ENCODE measurements around the gene CEND1. TPM values are rescaled to one million over a fixed set of nuclear protein-coding genes. Genes with fewer than 3 reads are reported as not detected.
A peak's percentile ranks its signal among the peaks of the same experiment; 100 is the strongest.
"Not testable (repeated sequence)": the region's sequence is repeated elsewhere in the genome, so short reads cannot be mapped to it uniquely, and the experiment has no call there.

Gene CEND1
- total RNA-seq, 2 donors from 2014 or later: 0.95 to 3.4 TPM

GRCh38 chr11:749731-750130, 40.2 kb downstream of the CEND1 start:
- DNase-seq (ENCODE audit: low spot score): no peak
- peak overlapping the region; percentile 37 to 58 for H3K27ac Mint-ChIP-seq
- H3K4me3 Mint-ChIP-seq: peak overlapping the region; percentile 59
- no peaks in the 10 kb centered on the region for H3K36me3 Mint-ChIP-seq
- no peaks in the 10 kb centered on the region for H3K27me3 Mint-ChIP-seq
- H3K9me3 Mint-ChIP-seq: no peaks in the 10 kb centered on the region
- no peak for ATAC-seq
- peaks cover 0 to 8% of the 10 kb centered on the region in 2 donors for H3K4me1 Mint-ChIP-seq (ENCODE audit: low read depth in 2 of 2)

GRCh38 chr11:748007-748359, 41.9 kb downstream of the CEND1 start:
- peak in 1 of 2 donors; percentile 12 for ATAC-seq

GRCh38 chr11:747158-748006, 42.5 kb downstream of the CEND1 start, which contains the start of gene TALDO1:
Gene TALDO1, plus strand, starts transcription at chr11:747464. Its CDS starts 18 bp downstream, at chr11:747482.
- Mint-ChIP-seq H3K36me3 (no peaks in the 10 kb centered on the region), H3K9me3 (no peaks in the 10 kb centered on the region), H3K4me1 (ENCODE audit: low read depth in 2 of 2) (peaks cover 0 to 8% of the 10 kb centered on the region in 2 donors), H3K4me3 (peak within 1 kb of the TSS; percentile 90), H3K27ac (peak within 1 kb of the TSS; percentile 71 to 76), H3K27me3 (no peaks in the 10 kb centered on the region)
- ATAC-seq (peak; percentile 96 to 98), DNase-seq (ENCODE audit: low spot score) (peak; percentile 95)

More at GRCh38 chr11:748007-748359, 41.9 kb downstream of the CEND1 start:
- H3K27me3 Mint-ChIP-seq: no peaks in the 10 kb centered on the region
- no peaks in the 10 kb centered on the region for H3K36me3 Mint-ChIP-seq
- peaks cover 0 to 8% of the 10 kb centered on the region in 2 donors for H3K4me1 Mint-ChIP-seq (ENCODE audit: low read depth in 2 of 2)
- no peaks in the 10 kb centered on the region for H3K9me3 Mint-ChIP-seq
- peak overlapping the region; percentile 90 for H3K4me3 Mint-ChIP-seq
- DNase-seq (ENCODE audit: low spot score): no peak
- peak overlapping the region; percentile 71 to 76 for H3K27ac Mint-ChIP-seq

GRCh38 chr11:746289-747157, 43.4 kb downstream of the CEND1 start:
- Mint-ChIP-seq H3K36me3 (no peaks in the 10 kb centered on the region), H3K27ac (peak overlapping the region in 1 of 2 donors; percentile 33), H3K27me3 (no peaks in the 10 kb centered on the region), H3K4me3 (peak overlapping the region; percentile 83), H3K4me1 (ENCODE audit: low read depth in 2 of 2) (peaks cover 0 to 8% of the 10 kb centered on the region in 2 donors), H3K9me3 (no peaks in the 10 kb centered on the region)
- no peak for DNase-seq (ENCODE audit: low spot score)
- ATAC-seq: peak in 1 of 2 donors; percentile 58

GRCh38 chr11:745428-745827, 44.5 kb downstream of the CEND1 start:
- no peak for ATAC-seq
- no peak overlapping the region for H3K4me3 Mint-ChIP-seq
- DNase-seq (ENCODE audit: low spot score): no peak

GRCh38 chr11:742571-743201, 47.2 kb downstream of the CEND1 start:
- Mint-ChIP-seq H3K9me3 (no peaks in the 10 kb centered on the region), H3K4me1 (ENCODE audit: low read depth in 2 of 2) (peaks cover 0 to 4% of the 10 kb centered on the region in 2 donors), H3K36me3 (no peaks in the 10 kb centered on the region), H3K27ac (no peak overlapping the region), H3K4me3 (no peak overlapping the region), H3K27me3 (no peaks in the 10 kb centered on the region)
- ATAC-seq (no peak), DNase-seq (ENCODE audit: low spot score) (no peak)

More at GRCh38 chr11:745428-745827, 44.5 kb downstream of the CEND1 start:
- no peaks in the 10 kb centered on the region for H3K9me3 Mint-ChIP-seq
- peaks cover 0 to 8% of the 10 kb centered on the region in 2 donors for H3K4me1 Mint-ChIP-seq (ENCODE audit: low read depth in 2 of 2)
- H3K27me3 Mint-ChIP-seq: no peaks in the 10 kb centered on the region
- H3K27ac Mint-ChIP-seq: no peak overlapping the region
- no peaks in the 10 kb centered on the region for H3K36me3 Mint-ChIP-seq

- no peak overlapping the region for H3K4me3 Mint-ChIP-seq
- H3K27me3 Mint-ChIP-seq: no peaks in the 10 kb centered on the region
- ATAC-seq (no peak), DNase-seq (ENCODE audit: low spot score) (no peak)
- no peak overlapping the region for H3K27ac Mint-ChIP-seq
- no peaks in the 10 kb centered on the region for H3K9me3 Mint-ChIP-seq
- no peaks in the 10 kb centered on the region for H3K36me3 Mint-ChIP-seq
- peaks cover 0 to 4% of the 10 kb centered on the region in 2 donors for H3K4me1 Mint-ChIP-seq (ENCODE audit: low read depth in 2 of 2)
Measured at GRCh38 chr11:742156-742546, 47.7 kb downstream of the CEND1 start.

- H3K4me3 Mint-ChIP-seq; H3K36me3 Mint-ChIP-seq; DNase-seq (ENCODE audit: low spot score); ATAC-seq; H3K4me1 Mint-ChIP-seq (ENCODE audit: low read depth in 2 of 2); H3K27me3 Mint-ChIP-seq; H3K27ac Mint-ChIP-seq; H3K9me3 Mint-ChIP-seq: not testable (repeated sequence)
Measured at GRCh38 chr11:737899-738298, 52.0 kb downstream of the CEND1 start.

- Mint-ChIP-seq H3K9me3 (no peaks in the 10 kb centered on the region), H3K4me1 (ENCODE audit: low read depth in 2 of 2) (no peaks in the 10 kb centered on the region), H3K4me3 (no peak overlapping the region), H3K27ac (no peak overlapping the region), H3K27me3 (peaks cover 0 to 3% of the 10 kb centered on the region in 2 donors), H3K36me3 (no peaks in the 10 kb centered on the region)
- DNase-seq (ENCODE audit: low spot score): no peak
- ATAC-seq: no peak
Measured at GRCh38 chr11:737366-737765, 52.5 kb downstream of the CEND1 start.

Other genes starting within 250 kb of the CEND1 start
- 1 to 10 TPM; 1.1 to 2.1 TPM for gene LMNTD2, start 229.4 kb downstream of the CEND1 start, total RNA-seq
- 10 to 100 TPM; 13.3 to 22.9 TPM for gene RASSF7, start 229.1 kb downstream of the CEND1 start, total RNA-seq
- gene PHRF1, start 213.6 kb downstream of the CEND1 start, total RNA-seq: 10 to 100 TPM; 49.2 to 85.7 TPM
- gene IRF7, start 174.1 kb downstream of the CEND1 start, total RNA-seq: 10 to 100 TPM; 33.7 to 34.9 TPM
- not detected for gene CDHR5, start 165.1 kb downstream of the CEND1 start, total RNA-seq
- gene SCT, start 162.9 kb downstream of the CEND1 start, total RNA-seq: not detected
- 1 to 10 TPM in 1 of 2 donors, under 1 TPM in 1; 0.48 to 1.3 TPM for gene DRD4, start 152.8 kb downstream of the CEND1 start, total RNA-seq
- 10 to 100 TPM; 23.2 to 83.6 TPM for gene DEAF1, start 94.9 kb downstream of the CEND1 start, total RNA-seq
- gene TMEM80, start 94.3 kb downstream of the CEND1 start, total RNA-seq: 10 to 100 TPM; 15.3 to 20.3 TPM
- gene EPS8L2, start 83.9 kb downstream of the CEND1 start, total RNA-seq: 10 to 100 TPM in 1 of 2 donors, 1 to 10 TPM in 1; 2.9 to 13.0 TPM
- gene TALDO1, start 42.6 kb downstream of the CEND1 start, total RNA-seq: 100 to 1,000 TPM; 201 to 242 TPM
- gene GATD1, start 12.6 kb downstream of the CEND1 start, total RNA-seq: 10 to 100 TPM; 42.2 to 99.7 TPM
- gene SLC25A22, start 8.2 kb upstream of the CEND1 start, total RNA-seq: 100 to 1,000 TPM in 1 of 2 donors, 10 to 100 TPM in 1; 64.3 to 125 TPM
- 10 to 100 TPM; 19.1 to 53.6 TPM for gene PIDD1, start 15.1 kb upstream of the CEND1 start, total RNA-seq
- gene RPLP2, start 19.9 kb upstream of the CEND1 start, total RNA-seq: 1,000 to 10,000 TPM; 1,365 to 2,718 TPM
- 10 to 100 TPM; 69.0 to 95.0 TPM for gene PNPLA2, start 28.8 kb upstream of the CEND1 start, total RNA-seq
- gene CRACR2B, start 37.8 kb upstream of the CEND1 start, total RNA-seq: 1 to 10 TPM; 2.6 to 2.9 TPM
- gene CD151, start 42.9 kb upstream of the CEND1 start, total RNA-seq: 10 to 100 TPM; 45.0 to 72.0 TPM
- gene POLR2L, start 52.4 kb upstream of the CEND1 start, total RNA-seq: 10 to 100 TPM; 97.4 to 97.8 TPM
- gene TSPAN4, start 52.8 kb upstream of the CEND1 start, total RNA-seq: 10 to 100 TPM; 17.4 to 31.4 TPM
- 100 to 1,000 TPM in 1 of 2 donors, 10 to 100 TPM in 1; 64.8 to 115 TPM for gene CHID1, start 120.7 kb upstream of the CEND1 start, total RNA-seq
- gene AP2A2, start 135.8 kb upstream of the CEND1 start, total RNA-seq: 10 to 100 TPM; 51.6 to 75.1 TPM
- not detected for gene MUC6, start 246.6 kb upstream of the CEND1 start, total RNA-seq

Measured in natural killer cell treated with Interleukin-12 subunit alpha and Interleukin-12 subunit beta and Interleukin-15 and Interleukin-18, amount 100 ng/mL, for 72 hours (primary cell).